Stimulated activated CD8-positive, alpha-beta memory T cell treated with anti-CD3 and anti-CD28 coated beads, Interleukin-12 subunit alpha, Interleukin-12 subunit beta, amount 100 ng/mL, for 24 hours (primary cell): Measurements from ENCODE around the gene NDUFA13.
"Not testable (repeated sequence)": the region's sequence is repeated elsewhere in the genome, so short reads cannot be mapped to it uniquely, and the experiment has no call there.

Source experiments
- DNase-seq: peaks from one replicate; pipeline ENCODE4 v3.0.0-alpha.2; 2020; ENCODE audit errors: extremely low read depth

The NDUFA13 gene

DNA sequence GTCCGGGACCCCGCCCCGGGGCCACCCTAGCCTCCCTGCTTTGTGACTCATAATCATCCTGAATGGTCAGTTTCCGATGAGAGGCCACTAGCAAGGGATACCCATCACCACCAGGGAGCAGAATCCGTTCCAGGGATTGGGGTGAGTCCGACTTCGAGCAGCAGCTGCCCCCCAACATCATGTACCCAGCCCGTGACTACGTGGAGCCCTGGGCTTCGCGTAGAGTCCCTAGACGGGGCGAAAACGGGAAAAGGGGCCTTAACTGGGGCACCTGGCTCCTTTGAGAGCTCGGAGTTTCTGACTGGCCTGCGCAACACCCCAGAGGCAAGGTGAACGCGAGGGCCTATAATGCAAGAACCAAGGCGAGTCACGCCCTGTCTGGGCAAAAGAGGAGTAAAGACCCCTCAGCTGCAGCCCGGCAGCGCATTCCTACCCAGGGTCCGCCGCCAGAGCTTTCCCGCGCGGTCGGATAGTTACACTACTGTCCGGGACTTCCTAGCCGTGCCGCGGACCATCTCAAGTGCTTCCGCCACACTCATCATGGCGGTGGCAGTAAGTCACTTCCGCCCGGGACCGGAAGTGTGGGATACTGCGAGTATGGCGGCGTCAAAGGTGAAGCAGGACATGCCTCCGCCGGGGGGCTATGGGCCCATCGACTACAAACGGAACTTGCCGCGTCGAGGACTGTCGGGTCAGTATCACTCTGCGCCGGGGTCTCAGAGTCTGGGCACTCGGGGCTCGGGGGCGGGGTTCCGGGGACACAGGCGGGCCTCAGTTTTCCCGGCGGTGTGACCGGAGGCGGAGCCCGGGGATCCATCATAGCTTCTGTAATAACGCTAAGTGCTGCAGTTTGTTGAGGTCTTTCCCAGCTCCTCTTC, at the start of gene NDUFA13:
TSS of gene NDUFA13 (plus strand) at position 584 of the 878 bp plus-strand sequence. CDS start at position 598, 14 bp downstream.
- DNase-seq, result peak; percentile 77

DNA sequence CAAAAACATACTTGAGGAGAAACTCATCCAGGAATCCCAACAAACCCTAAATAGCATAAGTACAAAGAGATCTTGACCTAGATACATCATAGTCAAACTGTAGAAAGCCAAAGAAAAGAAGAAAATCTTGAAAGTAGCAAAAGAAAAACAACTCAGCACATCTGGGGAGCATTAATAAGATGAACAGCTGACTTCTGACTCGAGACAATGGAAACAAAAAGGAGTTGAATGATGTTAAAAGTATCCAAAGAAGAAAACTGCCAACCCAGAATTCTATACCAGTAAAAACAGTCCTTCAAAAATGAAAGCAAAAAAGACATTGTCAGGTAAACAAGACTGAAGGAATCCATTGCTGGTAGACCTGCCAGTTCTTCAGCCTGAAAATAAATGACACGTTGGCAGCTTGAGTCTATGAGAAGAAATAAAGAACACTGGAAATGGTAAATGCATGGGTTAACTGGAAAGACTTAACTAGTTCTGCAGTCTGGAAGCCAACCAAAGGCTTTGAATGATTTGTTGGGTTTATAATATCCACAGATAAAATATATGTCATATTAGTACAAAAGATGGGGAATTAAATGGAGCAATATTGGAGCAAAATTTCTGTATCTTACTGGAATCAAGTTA, 47.5 kb upstream of the NDUFA13 start:
- DNase-seq, result no peak

DNA sequence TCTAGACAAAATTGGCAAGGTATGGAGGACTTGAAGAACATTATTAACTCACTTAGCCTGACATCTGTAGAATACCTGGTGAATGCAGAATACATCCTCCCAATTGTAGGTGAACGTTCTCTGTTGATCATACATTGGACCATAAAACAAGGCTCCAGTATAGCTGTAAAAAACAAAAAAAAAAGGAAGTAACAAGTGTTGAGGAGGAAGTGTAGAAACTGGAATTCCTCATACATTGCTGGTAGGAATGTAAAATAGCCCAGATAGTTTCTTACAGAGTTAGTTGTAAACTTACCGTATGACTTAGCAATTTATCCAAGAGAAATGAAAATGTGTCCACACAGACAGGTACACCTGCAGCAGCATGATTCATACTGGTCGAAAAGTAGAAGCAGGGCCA, 45.4 kb upstream of the NDUFA13 start:
- no peak for DNase-seq

DNA sequence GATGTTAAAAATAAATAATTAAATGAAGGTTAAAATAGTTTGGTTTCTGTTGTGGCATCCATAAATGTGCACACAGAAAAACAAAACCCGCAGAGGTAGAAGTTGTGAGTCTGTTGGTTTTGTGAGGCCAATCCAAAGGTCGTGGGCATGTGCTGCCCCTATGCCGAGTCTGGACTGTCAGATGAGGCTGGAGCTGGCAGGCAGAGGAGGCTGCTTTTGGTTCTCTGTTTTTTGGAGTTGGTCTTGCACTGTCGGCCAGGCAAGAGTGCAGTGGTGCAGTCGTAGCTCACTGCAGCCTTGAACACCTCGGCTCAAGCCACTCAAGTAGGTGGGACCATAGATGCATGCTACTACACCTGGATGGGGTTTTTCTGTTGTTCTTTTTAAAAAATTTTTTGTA, 44.3 kb upstream of the NDUFA13 start:
- no peak for DNase-seq

DNA sequence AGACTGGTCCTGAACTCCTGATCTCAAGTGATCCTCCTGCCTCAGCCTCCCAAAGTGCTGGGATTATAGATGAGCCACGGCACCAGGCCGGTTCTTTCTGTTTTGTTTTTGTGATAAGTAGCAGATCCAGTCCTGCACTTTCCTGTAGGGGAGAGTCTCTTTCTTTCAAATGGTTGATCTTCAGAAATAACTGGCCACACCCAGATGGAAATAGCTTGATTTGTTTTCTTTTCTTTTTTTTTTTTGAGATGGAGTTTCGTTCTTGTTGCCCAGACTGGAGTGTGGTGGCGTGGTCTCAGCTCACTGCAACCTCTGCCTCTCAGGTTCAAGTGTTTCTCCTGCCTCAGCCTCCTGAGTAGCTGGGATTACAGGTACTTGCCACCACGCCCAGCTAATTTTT, 43.9 kb upstream of the NDUFA13 start:
- not testable (repeated sequence) for DNase-seq

DNA sequence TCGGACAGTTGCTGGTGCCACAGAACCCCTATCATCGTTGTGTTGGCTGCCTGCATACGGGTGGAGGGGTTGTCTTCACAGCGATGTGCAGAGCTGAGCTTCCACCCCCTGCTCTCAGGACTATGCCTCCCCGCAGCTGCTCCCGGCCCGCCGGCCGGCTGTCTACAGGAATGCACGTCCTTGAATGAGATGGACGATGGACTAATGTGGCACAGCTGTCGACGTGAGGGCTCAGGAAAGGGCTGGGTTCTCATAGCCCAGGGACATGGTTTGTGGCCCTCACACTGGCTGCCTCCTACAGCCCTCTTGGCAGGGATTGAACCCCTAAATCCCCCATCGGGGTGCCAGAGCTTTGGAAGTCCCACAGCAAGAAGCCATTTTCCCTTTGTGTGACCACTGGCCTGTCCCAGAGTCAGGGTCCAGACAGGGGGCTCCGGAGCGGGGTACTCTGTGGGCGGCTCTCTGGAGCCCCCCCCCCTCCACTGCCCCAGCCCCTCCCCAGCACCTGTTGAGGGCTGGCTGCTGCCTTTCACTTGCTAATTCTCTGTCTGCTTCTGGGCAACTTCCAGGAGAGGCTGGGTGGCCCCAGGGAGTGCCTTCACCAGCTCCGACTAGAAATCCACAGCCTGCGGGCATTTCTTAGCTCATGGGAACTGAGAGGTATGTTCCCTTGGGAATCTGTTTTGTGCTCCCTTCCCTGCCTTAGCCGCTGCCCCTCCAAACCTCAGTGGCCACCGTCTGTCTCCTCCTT, 40.8 kb upstream of the NDUFA13 start:
- no peak for DNase-seq

DNA sequence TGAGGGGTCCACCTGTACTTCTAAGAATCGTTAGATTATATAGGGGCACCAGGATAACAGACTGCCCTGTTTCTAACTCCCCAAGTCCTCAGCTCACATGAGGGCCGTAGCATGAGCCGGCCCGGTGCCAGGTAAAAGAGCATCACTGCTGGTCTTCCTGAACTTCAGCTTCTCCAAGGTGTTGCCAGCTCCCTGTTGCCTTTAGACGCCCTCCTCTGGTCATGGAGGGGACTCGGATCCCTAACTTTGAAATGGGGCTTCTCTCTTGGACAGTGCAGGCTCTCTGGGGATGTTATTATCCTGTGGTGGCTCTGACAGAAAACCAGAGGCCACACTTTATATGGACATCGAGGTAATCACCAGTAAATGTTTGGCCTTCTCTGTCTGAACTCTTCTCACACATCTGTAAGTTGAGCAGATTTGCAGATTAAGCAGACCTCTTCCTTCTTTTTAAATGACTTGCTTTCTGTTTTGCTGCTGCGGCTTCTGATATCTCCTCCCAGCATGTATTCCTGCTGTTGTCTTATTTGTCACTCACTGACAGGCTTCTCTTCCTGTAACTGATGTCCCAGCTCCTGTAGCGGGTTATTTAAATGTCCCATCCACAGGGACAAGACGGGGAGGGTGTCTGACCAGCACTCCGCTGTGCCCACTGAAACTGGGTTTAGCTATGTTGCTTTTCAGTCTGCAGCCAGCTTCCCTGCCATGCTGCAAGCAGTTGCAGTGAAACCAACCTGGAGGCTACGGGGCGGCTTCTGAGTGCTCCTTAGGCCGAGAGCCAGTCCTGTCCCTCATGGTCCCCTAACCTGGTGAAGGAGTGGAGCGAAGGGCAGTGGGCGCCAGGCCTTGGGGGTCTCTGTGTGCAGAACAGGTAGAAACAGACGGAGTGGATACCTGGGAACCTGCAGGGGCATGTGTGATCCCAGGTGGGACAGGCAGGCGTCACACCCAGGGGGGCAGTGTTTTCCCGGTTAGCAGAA, 39.9 kb upstream of the NDUFA13 start:
- no peak for DNase-seq

DNA sequence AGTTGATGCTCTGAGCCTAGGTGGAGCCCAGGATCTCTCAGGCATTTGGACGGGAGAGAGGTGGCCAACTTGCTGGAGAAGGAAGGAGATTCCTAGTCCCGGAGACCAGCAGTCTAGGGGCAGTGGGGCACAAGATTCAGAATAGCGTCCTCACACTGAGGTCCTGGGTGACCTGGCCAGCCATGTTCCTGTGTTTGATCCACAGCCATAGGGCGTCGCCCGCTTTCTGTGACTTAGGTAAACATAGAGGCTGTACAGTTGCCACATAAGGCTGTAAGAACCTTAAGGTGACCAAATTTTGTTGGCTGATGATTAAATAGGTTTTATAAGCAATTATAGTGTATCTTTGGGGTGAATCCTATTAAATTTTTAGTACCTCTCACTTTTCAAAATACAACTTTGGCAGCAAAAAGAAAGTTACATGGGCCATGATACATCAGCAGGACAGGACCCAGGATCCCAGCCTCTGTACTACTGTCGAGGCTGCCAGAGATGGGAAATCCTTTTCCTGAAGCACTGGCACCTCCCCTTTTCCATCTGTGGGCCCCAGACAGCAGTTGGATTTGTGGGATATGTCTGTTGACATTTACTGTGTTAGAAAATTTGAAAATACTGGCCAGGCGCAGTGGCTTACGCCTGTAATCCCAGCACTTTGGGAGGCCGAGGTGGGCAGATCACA, 38.2 kb upstream of the NDUFA13 start:
- no peak for DNase-seq

DNA sequence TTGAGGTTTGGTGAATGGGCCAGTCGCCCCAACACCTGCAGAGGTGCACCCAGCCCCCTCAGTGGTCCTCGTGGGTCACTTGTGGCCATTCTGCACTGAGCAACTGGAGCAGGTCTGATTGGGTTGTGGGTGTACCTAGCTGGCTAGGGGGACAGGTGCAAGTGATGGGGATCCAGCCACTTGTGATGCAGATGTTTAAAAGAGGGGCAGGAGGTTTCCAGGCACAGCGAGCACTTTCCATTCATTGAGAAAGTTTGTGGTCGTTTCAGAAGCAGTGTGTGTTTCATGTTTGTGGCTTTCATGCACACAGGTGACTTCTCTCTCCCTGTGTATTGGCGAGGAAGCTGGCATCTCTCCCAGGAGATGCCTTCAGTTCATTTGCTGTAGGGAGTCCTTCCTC, 35.3 kb upstream of the NDUFA13 start:
- no peak for DNase-seq

DNA sequence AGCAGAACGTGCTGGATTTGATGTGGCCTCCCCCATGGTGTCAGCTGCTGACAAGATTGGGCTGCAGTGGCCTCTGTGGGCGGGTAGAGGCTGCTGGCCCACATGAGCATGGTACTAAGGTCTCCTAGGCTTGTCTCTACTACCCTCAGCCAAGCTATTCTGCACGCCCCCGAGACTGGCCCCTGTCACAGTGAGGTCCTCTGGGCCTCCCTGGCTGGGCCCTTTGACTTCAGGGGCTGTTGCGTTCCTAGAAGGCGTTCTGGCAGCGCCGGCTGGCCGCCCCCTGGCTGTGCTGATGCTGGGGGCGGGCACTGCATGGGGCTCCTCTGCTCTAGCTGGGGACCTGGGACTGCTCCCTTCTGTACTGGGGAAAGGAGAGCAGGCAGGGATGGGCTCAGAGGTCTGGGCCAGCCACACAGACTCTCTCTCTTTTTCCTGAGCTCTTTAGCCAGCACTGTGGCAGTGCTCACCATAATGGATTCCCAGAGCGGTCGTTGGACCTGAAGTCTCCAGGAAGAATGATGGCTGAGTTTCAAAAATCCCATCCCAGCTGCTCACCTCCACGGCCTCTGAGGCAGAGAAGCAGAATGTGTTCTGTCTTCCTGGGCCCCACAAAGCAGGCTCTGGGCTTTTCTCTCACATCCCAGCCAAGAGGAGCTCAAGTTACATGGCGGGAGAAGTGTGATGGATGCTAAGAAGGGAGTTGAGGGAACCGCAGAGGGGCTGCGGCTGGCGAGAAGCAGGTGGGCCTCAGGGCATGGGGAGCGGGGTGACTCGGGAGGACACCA, 33.0 kb upstream of the NDUFA13 start:
- no peak for DNase-seq

DNA sequence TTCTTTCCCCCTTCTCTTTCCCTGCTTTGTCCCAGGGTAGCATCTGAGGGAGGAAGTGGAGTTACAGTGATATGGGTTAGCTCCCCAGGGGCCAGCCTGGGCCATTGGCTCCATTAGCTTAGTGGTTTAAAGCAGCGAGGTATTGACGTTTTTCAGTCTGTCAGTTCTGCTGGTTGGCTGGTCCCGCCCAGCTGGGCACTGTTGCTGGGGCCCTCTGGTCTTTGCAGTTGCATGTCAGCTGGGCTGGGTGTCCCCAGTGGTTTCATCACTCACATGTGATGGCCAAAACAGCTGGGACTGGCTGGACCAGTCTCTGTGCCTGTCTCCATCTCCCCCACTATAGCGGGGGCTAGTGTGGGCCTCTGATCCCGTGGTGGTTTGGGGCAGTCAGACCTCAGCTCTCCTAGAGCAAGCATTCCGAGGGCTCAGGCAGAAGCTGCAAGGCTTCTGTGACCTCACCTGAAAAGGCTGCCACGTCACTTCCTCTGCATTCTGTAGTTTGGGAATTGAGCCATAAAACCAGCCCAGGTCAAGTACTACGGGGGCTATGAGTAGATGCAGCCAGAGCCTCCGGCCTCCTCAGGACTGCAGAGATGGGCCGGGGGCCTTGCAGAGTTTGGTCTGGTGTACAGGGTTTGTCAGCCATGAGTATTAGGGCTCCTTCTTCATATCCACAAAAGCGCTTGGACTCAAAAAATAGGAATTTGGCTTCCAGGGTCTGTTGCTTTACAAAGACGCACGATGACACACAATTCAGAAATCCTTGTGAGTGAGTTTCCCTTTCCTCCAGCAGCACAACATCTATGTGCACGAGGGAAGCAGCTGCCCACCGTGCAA, 30.6 kb upstream of the NDUFA13 start:
- DNase-seq, result no peak

DNA sequence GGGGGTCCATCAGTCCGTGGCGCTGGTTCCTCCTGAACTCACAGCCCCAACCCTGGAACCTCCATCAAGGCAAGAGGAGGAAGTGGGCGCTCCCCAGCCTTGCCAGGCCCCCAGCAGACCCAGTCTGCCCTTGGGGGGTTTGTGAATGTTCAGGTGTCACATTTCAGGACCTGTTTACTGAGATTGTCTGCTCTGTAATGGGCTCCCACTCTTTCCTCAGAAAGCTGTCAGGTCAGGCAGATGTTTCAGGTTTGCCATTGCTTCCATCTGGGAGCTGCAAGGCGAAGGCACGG, 30.1 kb upstream of the NDUFA13 start:
- no peak for DNase-seq

DNA sequence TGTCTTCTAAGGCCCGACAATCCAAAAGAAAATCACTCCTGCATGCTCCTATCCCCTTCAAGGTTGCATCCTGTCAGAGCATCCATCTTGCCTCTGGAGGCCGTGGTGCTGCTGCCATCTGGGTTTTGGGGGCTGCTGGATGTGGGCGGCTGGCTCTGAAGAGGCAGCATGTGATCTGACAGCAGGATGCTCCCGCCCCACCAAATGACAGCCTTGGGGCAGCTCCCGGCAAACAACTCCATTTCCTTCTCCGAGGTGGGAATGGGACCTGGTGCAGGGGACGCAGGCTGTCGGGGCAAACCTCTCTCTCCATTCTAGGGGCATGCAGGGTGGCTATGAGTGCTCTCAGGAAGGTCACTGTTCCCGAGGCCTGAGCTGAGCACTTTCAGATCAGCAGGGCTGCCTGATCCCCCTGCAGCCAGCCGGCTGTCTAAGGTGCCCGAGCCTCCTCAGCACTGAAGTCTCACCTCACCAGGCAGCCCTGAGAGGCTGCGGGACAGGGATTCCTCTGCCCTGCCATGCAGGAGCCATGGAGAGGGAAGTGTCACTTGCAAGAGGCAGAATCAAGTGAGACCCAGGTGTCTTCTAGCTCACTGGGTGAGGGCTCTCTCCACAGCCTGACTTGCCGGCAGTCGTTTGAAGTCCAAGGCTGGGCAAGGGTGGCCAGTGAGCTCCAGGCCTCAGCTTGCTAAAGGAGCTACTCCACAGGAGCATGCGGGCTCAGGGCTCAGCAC, 29.5 kb upstream of the NDUFA13 start:
- DNase-seq, result no peak

DNA sequence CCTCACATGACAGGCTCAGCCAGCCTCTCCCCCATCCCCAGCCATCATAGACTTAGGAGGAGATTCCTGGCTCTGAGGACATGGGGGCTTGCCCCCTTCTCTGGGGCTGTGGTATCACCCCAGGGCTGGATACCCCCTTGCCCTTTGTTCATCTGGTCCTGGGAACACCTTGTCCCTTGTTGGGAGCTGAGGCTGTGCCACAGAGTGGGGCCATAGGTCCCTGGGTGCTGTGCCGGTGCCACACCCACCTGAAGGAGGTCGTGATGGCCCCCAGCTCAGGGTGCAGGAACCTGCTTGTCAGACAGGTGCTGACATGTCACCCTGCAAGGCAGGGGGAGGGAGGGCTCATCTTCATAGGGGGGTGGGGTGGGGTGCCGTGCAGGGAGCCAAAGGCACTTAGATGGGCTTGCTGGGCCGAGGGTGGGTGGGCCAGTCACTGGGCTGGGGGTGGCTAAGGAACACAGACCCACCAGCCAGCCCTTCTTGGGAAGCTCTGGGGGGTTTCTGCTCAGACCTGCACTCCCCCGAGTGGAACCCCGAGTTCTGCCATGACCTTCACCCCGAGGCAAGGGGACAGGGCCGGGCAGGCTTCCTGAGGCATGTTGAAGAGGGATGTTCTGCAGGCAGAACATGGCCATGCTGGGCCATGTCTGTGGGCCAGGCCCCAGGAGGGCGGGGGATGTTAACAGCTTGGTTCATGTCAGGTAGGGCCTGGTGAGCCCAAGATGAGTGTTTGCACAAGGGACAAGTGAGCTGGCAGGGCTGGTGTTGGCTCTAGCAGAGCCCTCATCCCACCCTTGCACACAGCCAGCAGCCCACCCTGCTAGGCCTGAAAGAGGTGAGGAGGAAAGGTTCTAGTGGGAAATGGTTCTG, 28.7 kb upstream of the NDUFA13 start:
- DNase-seq, result no peak

DNA sequence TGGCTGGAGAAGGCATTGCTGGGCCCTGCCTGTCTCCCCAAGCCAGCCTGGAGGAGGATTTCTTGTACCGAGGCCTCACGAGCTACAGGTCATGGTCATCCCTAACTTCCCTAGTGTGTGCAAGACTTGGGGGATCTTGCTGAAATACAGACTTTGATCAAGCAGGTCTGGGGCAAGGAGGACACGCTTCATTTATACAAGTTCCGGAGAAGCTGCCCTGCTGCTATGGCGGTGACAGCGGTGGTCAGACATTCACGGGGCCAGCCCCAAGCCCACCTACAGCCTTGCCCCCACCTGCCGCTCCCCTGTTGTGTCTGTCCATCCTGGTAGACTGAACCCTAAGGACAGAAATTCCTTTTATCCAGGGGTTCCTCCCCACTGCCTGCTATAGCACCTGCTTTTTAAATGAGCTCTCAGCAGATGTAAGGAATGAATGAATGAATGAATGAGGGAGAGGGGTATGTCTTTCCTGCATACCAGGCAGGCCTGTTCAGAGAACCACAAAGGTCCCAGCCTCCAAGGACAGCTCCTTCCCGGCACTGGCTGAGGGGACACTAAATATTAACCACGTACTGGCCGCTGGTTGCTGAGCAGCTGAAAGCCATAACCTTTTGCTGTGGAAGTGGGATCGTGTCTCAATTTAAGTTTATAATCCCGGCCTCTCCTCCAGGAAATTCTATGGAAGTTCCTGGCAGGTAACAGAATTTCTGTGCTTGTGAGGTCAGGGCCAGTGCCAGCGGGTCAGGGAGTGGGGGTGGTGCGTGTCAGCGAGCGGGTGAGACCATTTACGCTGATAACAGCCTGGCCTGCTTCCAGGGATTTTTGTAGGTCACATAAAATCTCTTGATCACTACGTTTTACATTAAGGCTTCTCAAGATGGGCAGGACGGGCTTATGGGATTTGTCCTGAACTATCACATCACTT, 27.8 kb upstream of the NDUFA13 start:
- DNase-seq, result no peak

DNA sequence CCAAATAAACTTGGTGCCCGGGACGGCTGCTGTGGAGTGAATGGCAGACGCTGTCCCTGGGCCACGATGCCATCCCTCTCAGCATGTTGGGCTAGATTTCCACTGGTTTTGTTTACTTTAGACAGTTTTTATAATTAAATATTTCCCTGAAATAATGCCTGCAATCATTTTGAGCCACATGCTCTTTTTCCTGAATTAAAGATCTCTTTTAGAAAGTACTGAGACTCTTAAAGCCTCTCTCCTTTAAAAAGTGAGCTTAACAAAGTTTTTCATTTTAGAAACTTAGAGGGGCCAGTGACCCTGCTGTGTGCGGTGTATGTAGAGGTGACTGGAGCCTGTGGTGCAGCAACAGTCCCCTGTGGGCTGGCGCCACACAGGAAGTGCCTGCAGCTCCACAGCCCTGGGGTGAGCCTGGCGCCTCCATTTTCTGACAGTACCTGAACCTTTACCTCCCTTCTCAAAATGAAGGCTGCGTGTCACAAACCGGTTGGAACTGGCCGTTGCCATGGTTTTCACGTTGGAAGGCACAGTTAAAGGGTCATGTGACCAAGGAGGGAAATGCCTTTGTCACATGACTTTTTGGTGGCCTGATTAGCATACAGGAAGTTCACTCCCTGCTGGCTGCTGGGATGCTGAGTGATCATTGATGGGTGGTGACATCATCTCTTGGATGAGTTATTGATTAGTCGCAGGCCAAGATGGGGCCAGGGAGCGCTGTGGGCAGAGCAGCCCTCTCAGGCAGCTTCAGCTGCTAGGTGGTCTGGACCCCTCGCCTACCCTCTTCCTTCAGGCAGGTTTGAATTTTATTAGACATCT, 26.9 kb upstream of the NDUFA13 start:
- DNase-seq, result peak; percentile 62
